Right lung (tissue), 5 donors: Measurements from ENCODE around the gene RNF144A. TPM values are rescaled to one million over a fixed set of nuclear protein-coding genes. Genes with fewer than 3 reads are reported as not detected.
"Not testable (repeated sequence)": the region's sequence is repeated elsewhere in the genome, so short reads cannot be mapped to it uniquely, and the experiment has no call there.

ENCODE experiments used
- DNase-seq, 2 donors: peaks; one replicate each; pipeline ENCODE4 v3.0.0-alpha.2; 2013
- polyA plus RNA-seq, 5 donors: library from polyadenylated mRNA; unstranded; fragments of 120-200 nt; gene quantifications; one replicate each; pipeline versions ENCODE4 v1.2.1 to v1.2.3, GENCODE V29; 2013; ENCODE audit warnings: inconsistent platforms in 1 of 5, low replicate concordance in 1 of 5; ENCODE audit not compliant: insufficient read length in 5 of 5, insufficient read depth in 1 of 5

RNF144A gene
- polyA plus RNA-seq, 5 donors = 22.8 to 35.4 (median 31.4) TPM

- DNase-seq = no peak
These were observed 9.0 kb downstream of the RNF144A start for GRCh38 chr2:6926071-6926732.

GRCh38 chr2:6927186-6927585, 10.0 kb downstream of the RNF144A start:
- DNase-seq = no peak

GRCh38 chr2:6927753-6928152, 10.5 kb downstream of the RNF144A start:
- no peak for DNase-seq

- no peak for DNase-seq
These were observed 11.2 kb downstream of the RNF144A start for GRCh38 chr2:6928452-6928851.

- no peak for DNase-seq
These were observed 12.1 kb downstream of the RNF144A start for GRCh38 chr2:6929196-6929819.

GRCh38 chr2:6930923-6931647, 13.9 kb downstream of the RNF144A start:
- DNase-seq = no peak

- no peak for DNase-seq
These were observed 14.5 kb downstream of the RNF144A start for GRCh38 chr2:6931753-6932152.

GRCh38 chr2:6932206-6932605, 15.0 kb downstream of the RNF144A start:
- no peak for DNase-seq

GRCh38 chr2:6932828-6933227, 15.6 kb downstream of the RNF144A start:
- DNase-seq = no peak

GRCh38 chr2:6933911-6934310, 16.7 kb downstream of the RNF144A start:
- DNase-seq = no peak

GRCh38 chr2:6934345-6934744, 17.1 kb downstream of the RNF144A start:
- DNase-seq = no peak

- DNase-seq = no peak
These were observed 17.8 kb downstream of the RNF144A start for GRCh38 chr2:6934758-6935651.

GRCh38 chr2:6935652-6936020, 18.4 kb downstream of the RNF144A start:
- DNase-seq = not testable (repeated sequence)

GRCh38 chr2:6937157-6937556, 19.9 kb downstream of the RNF144A start:
- no peak for DNase-seq

- no peak for DNase-seq
These were observed 20.4 kb downstream of the RNF144A start for GRCh38 chr2:6937582-6937981.

GRCh38 chr2:6939071-6939470, 21.9 kb downstream of the RNF144A start:
- no peak for DNase-seq

- no peak for DNase-seq
These were observed 23.6 kb downstream of the RNF144A start for GRCh38 chr2:6940820-6941219.

- DNase-seq = no peak
These were observed 24.3 kb downstream of the RNF144A start for GRCh38 chr2:6941299-6942046.

GRCh38 chr2:6942848-6943247, 25.6 kb downstream of the RNF144A start:
- no peak for DNase-seq

GRCh38 chr2:6943523-6943922, 26.3 kb downstream of the RNF144A start:
- DNase-seq = no peak

GRCh38 chr2:6943971-6944370, 26.8 kb downstream of the RNF144A start:
- DNase-seq = no peak
